Measurements from ENCODE around the gene CDR2.

The CDR2 gene

GRCh38 chr16:22337849-22338635 is 36.4 kb downstream of the CDR2 start:
- no peak for DNase-seq (ENCODE audit: extremely low read depth, low read depth)
- no peak for TF ChIP-seq CTCF (IDR thresholded peaks at IDR 0.05; ENCODE audit: low read depth, low read length)

- no peak for TF ChIP-seq CTCF (IDR thresholded peaks at IDR 0.05; ENCODE audit: low read depth, low read length)
- no peak for DNase-seq (ENCODE audit: extremely low read depth, low read depth)
Observed at GRCh38 chr16:22337045-22337444, 37.4 kb downstream of the CDR2 start.

GRCh38 chr16:22336581-22336980 is 37.8 kb downstream of the CDR2 start:
- no peak for DNase-seq (ENCODE audit: extremely low read depth, low read depth)
- TF ChIP-seq CTCF (IDR thresholded peaks at IDR 0.05; ENCODE audit: low read depth, low read length): no peak

- no peak for DNase-seq (ENCODE audit: extremely low read depth, low read depth)
- no peak for TF ChIP-seq CTCF (IDR thresholded peaks at IDR 0.05; ENCODE audit: low read depth, low read length)
Observed at GRCh38 chr16:22335668-22336246, 38.7 kb downstream of the CDR2 start.

- no peak for DNase-seq (ENCODE audit: extremely low read depth, low read depth)
- TF ChIP-seq CTCF (IDR thresholded peaks at IDR 0.05; ENCODE audit: low read depth, low read length): no peak
Observed at GRCh38 chr16:22333457-22333994, 40.9 kb downstream of the CDR2 start.

GRCh38 chr16:22330326-22330725 is 44.1 kb downstream of the CDR2 start:
- no peak for DNase-seq (ENCODE audit: extremely low read depth, low read depth)
- TF ChIP-seq CTCF (IDR thresholded peaks at IDR 0.05; ENCODE audit: low read depth, low read length): no peak

- no peak for TF ChIP-seq CTCF (IDR thresholded peaks at IDR 0.05; ENCODE audit: low read depth, low read length)
- no peak for DNase-seq (ENCODE audit: extremely low read depth, low read depth)
Observed at GRCh38 chr16:22329199-22329695, 45.2 kb downstream of the CDR2 start.
